ENCODE data around the gene ZNRF3.
"Not testable (repeated sequence)": the region's sequence is repeated elsewhere in the genome, so short reads cannot be mapped to it uniquely, and the experiment has no call there.

ZNRF3 gene

DNA sequence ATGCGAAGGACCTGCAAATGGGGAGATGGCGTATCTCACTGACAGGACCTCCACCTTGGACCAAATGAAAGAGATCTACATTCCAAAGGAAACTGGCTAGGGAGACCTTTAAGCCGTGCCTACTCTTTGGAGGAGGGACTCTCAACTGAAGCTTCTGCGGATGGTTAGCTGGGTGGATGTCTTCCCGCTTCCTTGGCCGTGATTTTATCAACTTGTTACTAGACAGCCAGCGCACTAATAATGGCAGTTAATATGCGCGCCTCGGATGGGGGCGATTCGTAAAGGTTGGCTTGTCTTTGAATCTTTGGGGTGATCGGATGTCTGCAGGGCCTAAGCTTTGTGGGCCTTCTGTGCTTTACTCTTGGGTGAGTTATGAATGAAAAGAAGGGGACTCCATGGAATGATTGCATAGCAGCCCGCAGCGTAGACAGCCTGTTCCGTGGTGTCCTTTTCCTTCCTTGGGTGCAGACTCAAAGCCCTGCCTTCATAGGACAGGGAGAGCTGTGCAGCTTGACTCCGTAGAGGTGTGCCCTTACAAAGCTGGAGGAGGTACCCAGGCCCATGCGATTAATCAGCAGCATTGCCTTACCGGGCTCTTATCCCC is 1.5 kb downstream of the ZNRF3 start:
- DNase-seq (ENCODE audit: low spot score): no peak

- no peak for DNase-seq (ENCODE audit: low spot score)
Observed at GRCh38 chr22:28885939-28886338, 2.6 kb downstream of the ZNRF3 start.

GRCh38 chr22:28886679-28887078 is 3.3 kb downstream of the ZNRF3 start:
- DNase-seq (ENCODE audit: low spot score): not testable (repeated sequence)

DNA sequence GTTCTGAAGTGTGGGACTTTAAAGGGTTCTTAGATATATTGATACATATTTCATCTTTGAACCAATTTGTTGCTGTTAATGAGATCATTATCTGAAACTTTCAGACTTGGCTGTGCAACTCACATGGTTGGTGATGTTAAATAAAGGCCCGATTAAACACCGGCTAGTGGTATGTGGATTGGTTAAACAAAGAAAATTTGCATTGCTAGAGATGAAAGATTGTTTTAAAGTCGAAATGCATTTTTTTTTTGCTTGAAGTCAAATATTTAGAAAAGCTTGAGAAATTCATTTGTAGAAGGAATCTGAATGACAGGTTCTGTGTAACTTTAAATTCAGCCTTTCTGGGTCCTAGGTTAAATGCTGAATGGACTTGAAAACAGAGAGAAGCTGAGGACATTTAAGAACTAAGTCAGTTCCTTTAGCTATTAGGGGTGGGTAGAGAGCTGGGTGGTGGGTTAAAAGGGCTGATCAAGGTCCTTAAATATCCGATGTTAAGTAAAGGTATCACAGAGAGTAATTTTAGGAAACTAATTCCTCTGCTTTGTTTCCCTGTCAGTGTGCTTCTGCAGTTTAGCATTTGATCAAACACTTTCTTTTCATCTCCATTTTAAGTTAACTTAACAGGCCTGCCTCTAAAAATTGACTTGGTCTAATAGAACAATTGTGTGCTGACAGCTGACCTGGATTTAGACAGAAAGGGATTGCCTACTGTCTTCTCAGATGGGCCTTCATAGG is 4.5 kb downstream of the ZNRF3 start:
- DNase-seq (ENCODE audit: low spot score): no peak

DNA sequence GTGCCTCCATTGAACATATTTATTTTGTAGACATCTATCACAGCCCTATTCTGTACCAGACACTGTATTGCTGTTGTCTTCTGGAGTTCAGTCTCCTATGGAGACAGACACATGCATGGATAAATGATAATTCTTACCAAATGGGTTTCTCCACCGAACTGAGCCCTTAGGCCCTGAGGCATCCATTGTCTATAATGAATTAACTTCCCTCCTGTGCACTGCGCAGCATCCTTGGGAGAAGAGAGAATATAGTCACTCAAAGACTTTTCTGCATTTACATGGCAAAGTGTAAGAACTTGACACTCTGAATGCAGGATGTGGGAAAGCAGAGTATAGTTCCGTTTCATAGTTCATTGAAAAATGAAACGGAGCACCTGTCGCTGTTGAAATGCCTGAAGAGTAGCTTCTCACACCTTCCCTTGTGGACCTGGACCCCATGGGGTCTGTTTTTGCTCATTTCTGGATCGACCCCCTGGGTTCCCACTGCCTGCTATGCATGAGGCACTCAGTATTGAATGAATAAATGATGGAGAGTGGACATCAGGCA is 6.2 kb downstream of the ZNRF3 start:
- no peak for DNase-seq (ENCODE audit: low spot score)

GRCh38 chr22:28891156-28891733 is 7.9 kb downstream of the ZNRF3 start:
- DNase-seq (ENCODE audit: low spot score): no peak

DNA sequence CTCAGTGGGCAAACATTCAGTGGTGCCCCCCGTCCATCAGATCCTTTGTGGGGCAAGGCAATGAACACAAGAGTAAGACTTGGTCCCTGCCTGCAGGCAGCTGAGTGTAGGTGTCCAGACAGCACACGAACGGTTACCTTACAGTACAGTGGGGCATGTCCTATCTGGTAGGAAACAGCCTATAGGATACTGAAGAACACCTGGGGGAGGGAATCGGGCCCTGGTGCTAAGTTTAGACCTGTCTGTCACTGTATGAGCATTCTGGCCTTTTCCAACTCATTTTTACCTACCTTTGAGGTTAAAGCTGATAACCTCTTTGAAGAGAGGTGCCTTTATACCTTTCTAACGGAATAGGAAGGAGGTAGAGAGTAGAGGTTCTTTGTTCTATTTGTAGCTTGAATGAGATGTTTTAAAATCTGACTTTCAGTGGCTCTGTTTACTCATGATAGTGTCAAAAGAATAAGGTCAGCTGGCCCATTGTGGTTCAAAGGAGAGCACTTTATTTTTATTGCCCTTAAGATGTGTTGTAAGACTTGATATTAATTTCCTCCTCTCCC is 8.9 kb downstream of the ZNRF3 start:
- no peak for DNase-seq (ENCODE audit: low spot score)

- no peak for DNase-seq (ENCODE audit: low spot score)
Observed at GRCh38 chr22:28893810-28894209, 10.4 kb downstream of the ZNRF3 start.

GRCh38 chr22:28894334-28894733 is 11.0 kb downstream of the ZNRF3 start:
- no peak for DNase-seq (ENCODE audit: low spot score)

- DNase-seq (ENCODE audit: low spot score): no peak
Observed at GRCh38 chr22:28894807-28895206, 11.4 kb downstream of the ZNRF3 start.

DNA sequence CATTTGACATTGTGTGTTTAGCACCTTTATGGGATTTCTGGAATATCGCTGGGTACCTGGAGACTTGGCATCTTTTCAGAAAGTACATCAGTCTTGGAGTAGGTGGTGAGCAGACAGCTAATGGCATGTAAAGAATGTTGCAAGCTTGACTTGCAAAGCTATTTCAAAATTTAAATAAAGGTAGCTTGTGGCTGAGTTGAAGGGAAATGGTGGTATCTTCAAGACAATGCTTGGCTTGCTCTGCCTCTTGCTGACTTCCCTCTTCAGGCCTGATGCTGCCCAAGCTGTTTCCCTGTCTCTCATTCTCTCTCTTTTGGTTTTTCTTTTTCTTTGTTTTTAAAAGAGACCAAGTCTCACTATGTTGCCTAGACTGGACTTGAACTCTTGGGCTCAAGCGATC is 13.2 kb downstream of the ZNRF3 start:
- no peak for DNase-seq (ENCODE audit: low spot score)

GRCh38 chr22:28898233-28898629 is 14.9 kb downstream of the ZNRF3 start:
- no peak for DNase-seq (ENCODE audit: low spot score)

DNA sequence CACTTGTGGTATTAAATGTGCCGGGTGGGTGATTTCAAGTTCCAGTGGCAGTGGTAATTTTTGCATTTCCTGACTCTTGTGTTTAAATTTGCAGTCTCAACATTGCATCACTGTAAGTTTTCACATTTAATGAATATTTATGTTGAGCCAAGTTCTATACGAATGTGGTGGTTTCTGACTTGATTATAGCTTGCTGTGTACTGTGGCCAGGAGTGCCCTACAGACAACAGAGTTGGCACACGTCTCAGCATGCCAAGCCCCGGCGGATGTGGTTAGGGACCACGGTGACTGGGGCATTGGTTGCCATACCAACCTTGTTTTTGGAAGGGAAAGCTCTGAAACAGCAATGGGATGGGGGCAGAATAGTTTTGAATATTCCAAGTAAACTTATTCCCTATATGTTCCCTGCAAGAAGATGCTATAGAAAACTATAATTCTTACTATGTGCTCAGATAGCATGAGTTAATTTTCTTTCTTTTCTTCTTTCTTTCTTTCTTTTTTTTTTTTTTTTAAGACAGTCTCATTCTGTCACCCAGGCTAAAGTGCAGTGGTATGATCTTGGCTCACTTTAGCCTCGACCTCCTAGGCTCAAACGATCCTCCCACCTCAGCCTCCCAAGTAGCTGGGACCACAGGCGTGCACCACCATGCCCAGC is 16.0 kb downstream of the ZNRF3 start:
- peak; percentile 53 for DNase-seq (ENCODE audit: low spot score)

DNA sequence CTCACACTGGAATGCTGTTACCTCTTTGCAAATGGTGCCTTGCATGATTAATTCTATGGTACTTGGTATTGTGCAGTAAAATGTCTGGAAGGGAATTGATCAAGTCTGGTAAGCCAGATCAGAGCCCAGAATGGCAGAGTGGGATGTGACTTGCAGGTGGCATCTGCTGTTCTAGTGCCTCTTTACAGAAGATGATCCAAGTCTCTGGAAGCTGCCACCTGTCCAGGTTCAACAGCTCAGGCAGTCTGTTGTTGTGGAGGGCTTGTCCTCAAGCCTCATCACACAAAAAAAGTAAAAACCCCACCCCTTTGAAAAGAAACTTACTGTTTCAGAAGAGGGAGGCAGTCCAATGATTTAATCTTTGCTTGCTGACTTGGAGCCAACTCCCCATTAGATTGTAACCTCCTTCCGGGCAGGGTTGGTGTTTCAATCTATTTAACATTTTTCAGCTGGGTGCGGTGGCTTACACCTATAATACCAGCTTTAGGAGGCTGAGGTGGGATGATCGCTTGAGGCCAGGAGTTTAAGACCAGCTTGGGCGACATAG is 17.1 kb downstream of the ZNRF3 start:
- no peak for DNase-seq (ENCODE audit: low spot score)

DNA sequence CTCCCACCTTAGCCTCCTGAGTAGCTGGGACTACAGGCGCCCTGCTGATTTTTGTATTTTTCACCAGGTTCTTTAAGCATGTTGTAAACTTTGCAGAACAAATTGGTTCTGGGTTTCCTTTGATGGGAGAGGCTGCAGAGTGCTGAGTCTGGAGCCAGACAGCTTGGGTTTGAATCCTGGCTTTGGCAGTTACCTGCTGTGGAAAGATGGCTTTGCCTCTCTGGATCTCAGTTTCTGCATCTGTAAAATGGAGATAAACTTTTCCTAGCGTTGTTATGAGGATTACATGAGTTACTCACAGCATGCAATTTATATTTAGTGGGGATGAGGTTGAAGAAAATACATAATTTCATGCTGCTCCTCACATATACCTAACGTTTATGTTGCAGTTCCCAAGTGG is 19.1 kb downstream of the ZNRF3 start:
- DNase-seq (ENCODE audit: low spot score): no peak

DNA sequence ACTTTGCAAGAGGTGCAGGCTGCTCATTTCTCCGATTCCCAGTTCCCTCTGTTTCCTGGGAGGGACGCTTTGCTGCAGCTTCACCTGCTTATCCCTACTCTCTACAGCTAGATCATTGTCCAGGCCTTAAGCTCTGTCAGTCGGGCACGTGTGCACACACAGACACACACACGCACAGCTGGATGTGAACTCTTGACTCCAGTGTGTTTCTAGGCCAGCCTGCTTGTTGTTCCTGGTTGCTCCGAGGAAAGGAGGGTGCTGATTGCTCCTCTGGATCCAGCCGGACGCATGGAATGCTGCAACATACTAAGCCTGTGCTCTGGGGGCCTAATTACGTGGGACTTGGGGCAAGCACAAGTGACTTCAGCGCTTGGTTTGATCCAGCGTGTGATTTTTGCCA is 19.7 kb downstream of the ZNRF3 start:
- DNase-seq (ENCODE audit: low spot score): no peak

- DNase-seq (ENCODE audit: low spot score): no peak
Observed at GRCh38 chr22:28903729-28904128, 20.4 kb downstream of the ZNRF3 start.

- DNase-seq (ENCODE audit: low spot score): no peak
Observed at GRCh38 chr22:28904211-28904896, 21.0 kb downstream of the ZNRF3 start.

DNA sequence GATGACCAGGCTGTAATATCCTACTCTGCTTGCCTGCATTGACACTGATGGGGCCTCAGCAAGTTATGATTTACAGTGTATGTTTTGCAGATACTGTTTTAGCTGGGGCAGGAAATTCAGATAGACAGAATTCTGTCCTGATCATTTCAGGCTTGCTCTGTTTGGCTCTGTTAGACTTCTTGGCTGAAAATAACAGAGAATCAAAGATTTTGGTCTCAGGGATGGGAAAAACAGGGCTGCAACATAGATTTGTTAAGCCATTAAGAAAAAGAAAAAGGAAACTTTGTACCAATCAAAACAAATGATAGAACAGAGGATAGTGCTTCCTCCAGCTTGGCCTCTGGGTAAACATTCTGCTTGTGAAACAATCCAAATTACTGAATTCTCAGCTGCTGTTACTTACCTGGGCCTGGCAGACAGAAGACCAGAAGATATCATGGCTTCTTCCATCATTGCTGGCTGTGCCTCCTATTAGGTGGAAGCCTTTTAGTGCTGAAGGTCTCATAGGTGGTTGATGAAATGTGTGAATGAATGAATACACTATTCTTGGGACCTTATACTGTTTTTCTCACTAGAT is 22.0 kb downstream of the ZNRF3 start:
- DNase-seq (ENCODE audit: low spot score): no peak

- no peak for DNase-seq (ENCODE audit: low spot score)
Observed at GRCh38 chr22:28906312-28906711, 22.9 kb downstream of the ZNRF3 start.

- DNase-seq (ENCODE audit: low spot score): no peak
Observed at GRCh38 chr22:28907311-28908008, 24.1 kb downstream of the ZNRF3 start.

Data from GM03348 (cell line).